ENCODE measurements around the gene SCN2A.

SCN2A gene

DNA sequence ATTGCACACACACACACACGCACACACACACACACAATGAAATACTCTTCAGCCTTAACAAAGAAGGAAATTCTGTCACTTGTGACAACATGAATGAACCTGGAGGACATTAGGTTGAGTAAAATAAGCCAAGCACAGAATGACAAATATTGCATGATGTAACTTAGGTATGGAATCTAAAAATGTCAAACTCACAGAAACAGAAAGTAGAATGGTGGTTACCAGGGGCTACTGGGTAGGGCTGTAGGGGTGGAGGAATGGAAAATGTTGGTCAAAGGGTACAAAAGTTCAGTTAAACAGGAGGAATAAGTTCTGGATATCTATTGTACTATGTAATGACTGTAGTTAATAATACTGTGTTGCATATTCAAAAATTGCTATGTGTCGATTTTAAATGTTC, 29.5 kb downstream of the SCN2A start:
- Mint-ChIP-seq H3K27ac (no peak overlapping the region), H3K9me3 (no peaks in the 10 kb centered on the region), H3K4me1 (no peaks in the 10 kb centered on the region), H3K27me3 (ENCODE audit: low read depth) (no peaks in the 10 kb centered on the region), H3K4me3 (no peak overlapping the region), H3K36me3 (ENCODE audit: low read depth) (no peaks in the 10 kb centered on the region)
- TF ChIP-seq, protein P1, sequence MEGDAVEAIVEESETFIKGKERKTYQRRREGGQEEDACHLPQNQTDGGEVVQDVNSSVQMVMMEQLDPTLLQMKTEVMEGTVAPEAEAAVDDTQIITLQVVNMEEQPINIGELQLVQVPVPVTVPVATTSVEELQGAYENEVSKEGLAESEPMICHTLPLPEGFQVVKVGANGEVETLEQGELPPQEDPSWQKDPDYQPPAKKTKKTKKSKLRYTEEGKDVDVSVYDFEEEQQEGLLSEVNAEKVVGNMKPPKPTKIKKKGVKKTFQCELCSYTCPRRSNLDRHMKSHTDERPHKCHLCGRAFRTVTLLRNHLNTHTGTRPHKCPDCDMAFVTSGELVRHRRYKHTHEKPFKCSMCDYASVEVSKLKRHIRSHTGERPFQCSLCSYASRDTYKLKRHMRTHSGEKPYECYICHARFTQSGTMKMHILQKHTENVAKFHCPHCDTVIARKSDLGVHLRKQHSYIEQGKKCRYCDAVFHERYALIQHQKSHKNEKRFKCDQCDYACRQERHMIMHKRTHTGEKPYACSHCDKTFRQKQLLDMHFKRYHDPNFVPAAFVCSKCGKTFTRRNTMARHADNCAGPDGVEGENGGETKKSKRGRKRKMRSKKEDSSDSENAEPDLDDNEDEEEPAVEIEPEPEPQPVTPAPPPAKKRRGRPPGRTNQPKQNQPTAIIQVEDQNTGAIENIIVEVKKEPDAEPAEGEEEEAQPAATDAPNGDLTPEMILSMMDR (IDR thresholded peaks at IDR 0.05; ENCODE audit: unreplicated experiment in 3 of 3) = no peak

DNA sequence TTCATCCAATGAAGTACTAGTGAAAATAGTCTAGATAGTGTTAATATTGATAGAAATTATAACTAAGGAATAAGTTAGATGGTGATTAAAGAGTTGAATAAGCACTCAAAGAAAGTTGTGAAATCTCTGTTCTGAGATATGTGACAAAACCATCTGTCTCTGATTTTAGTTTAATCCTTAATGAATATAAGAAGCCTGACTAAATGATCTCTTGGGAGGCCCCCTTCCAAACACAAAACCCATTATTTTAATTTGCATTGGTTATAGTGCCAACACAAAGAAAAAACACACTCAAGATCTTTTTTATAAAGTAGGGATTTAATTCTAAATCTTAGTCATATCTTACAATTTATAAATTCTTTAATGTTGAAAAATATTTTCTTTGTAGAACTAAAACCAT, 34.0 kb downstream of the SCN2A start:
- TF ChIP-seq, protein P1 (IDR thresholded peaks at IDR 0.05; ENCODE audit: unreplicated experiment in 3 of 3) = no peak
- H3K4me3 Mint-ChIP-seq = no peak overlapping the region
- H3K4me1 Mint-ChIP-seq = no peaks in the 10 kb centered on the region
- H3K36me3 Mint-ChIP-seq (ENCODE audit: low read depth) = no peaks in the 10 kb centered on the region
- no peaks in the 10 kb centered on the region for H3K27me3 Mint-ChIP-seq (ENCODE audit: low read depth)
- H3K27ac Mint-ChIP-seq = no peak overlapping the region
- H3K9me3 Mint-ChIP-seq = no peaks in the 10 kb centered on the region

DNA sequence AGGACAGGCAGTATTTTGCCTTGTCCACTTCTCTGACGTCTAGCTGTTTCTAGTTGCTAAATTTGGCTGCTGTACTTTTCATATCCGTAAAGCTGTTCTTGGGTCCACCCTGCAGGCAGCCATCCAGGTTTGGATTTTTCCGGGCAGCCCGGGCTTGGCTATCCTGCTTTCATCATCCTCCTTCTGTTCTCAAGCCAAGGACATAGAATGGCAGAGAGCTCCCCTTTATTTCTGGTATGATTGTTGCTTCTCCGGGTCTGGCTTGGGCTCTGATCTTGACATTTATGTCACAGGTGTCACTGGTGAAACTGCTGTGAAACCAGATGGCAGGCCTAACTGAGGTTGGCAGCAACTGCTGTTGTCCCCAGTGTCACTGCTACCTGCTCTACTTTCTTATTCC, 35.5 kb downstream of the SCN2A start:
- Mint-ChIP-seq H3K27me3 (ENCODE audit: low read depth) (no peaks in the 10 kb centered on the region), H3K27ac (no peak overlapping the region), H3K9me3 (no peaks in the 10 kb centered on the region), H3K36me3 (ENCODE audit: low read depth) (no peaks in the 10 kb centered on the region), H3K4me3 (no peak overlapping the region), H3K4me1 (no peaks in the 10 kb centered on the region)
- TF ChIP-seq, protein P1 (IDR thresholded peaks at IDR 0.05; ENCODE audit: unreplicated experiment in 3 of 3) = no peak

DNA sequence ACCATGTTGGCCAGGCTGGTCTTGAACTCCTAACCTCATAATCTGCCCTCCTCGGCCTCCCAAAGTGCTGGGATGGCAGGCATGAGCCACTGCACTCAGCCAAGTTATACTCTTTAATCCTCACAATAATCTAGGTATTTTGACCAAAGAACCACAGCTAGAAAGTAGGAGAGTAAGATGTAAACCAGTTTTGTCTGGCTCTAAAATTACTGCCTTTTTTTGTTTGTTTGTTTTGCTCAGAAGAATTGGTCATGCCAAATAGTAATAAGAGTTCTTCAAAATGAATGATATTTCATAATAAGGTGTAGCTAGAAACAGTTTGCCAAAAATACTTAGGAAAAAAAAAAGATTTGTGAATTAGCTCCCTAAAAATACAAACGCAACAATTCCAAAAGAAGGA, 36.7 kb downstream of the SCN2A start:
- H3K27ac Mint-ChIP-seq = no peak overlapping the region
- H3K4me3 Mint-ChIP-seq = no peak overlapping the region
- TF ChIP-seq, protein P1 (IDR thresholded peaks at IDR 0.05; ENCODE audit: unreplicated experiment in 3 of 3) = no peak
- H3K27me3 Mint-ChIP-seq (ENCODE audit: low read depth) = no peaks in the 10 kb centered on the region
- H3K36me3 Mint-ChIP-seq (ENCODE audit: low read depth) = no peaks in the 10 kb centered on the region
- no peaks in the 10 kb centered on the region for H3K9me3 Mint-ChIP-seq
- H3K4me1 Mint-ChIP-seq = no peaks in the 10 kb centered on the region

DNA sequence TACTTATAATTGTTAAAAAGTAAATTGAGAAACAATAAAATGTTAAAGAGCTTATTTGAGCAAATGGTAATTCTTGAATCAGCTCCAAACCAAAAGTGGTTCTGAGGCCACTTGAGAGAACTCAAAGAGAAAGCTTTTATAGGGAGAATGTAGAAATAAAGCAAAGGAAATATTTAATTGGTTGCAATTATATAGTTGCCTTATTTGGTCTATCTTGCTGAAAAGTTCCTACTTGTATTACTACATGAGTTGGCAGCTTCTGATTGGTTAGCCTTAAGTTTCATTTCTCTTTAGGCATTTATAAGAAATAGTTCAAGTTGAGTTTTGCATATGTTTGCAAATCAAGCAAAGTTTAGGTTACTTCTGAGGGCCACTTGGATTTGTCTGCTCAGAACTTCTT, 38.1 kb downstream of the SCN2A start:
- no peak overlapping the region for H3K27ac Mint-ChIP-seq
- TF ChIP-seq, protein P1 (IDR thresholded peaks at IDR 0.05; ENCODE audit: unreplicated experiment in 3 of 3) = no peak
- H3K27me3 Mint-ChIP-seq (ENCODE audit: low read depth) = no peaks in the 10 kb centered on the region
- H3K36me3 Mint-ChIP-seq (ENCODE audit: low read depth) = no peaks in the 10 kb centered on the region
- no peaks in the 10 kb centered on the region for H3K4me1 Mint-ChIP-seq
- H3K9me3 Mint-ChIP-seq = no peaks in the 10 kb centered on the region
- H3K4me3 Mint-ChIP-seq = no peak overlapping the region

DNA sequence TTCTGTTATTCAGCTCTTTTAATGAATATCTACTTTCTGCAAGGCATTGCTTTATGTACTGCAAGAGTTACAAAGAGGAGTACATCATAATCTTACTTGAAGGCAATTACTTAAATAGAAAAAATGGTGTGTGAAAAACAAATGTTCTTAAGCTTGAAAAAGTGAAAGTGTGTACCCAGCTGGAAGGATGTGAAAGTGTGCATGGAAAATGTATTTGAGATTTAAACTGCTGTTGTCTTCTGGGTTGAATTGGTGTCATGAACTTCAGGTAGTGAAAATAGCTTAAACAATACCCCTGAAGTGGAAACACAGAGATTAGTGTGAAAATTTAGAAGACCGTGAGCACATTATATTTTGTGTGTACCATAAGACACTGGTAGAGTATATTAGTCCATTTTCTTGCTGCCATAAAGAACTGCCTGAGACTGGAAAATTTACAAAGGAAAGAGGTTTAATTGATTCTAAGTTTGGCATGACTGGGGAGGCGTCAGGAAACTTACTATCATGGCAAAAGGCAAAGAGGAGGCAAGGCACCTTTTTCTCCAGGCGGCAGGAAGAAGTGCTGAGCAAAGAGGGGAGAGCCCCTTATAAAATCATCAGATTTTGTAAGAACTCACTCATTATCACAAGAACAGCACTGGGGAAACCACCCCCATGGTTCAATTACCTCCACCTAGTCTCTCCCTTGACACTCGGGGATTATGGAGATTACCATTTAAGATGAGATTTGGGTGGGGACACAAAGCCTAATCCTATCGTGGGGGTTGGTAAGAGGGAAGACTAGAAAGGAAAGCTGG, 38.8 kb downstream of the SCN2A start:
- no peaks in the 10 kb centered on the region for H3K36me3 Mint-ChIP-seq (ENCODE audit: low read depth)
- H3K4me3 Mint-ChIP-seq = no peak overlapping the region
- TF ChIP-seq, protein P1 (IDR thresholded peaks at IDR 0.05; ENCODE audit: unreplicated experiment in 3 of 3) = no peak
- H3K9me3 Mint-ChIP-seq = no peaks in the 10 kb centered on the region
- H3K4me1 Mint-ChIP-seq = no peaks in the 10 kb centered on the region
- H3K27me3 Mint-ChIP-seq (ENCODE audit: low read depth) = no peaks in the 10 kb centered on the region
- no peak overlapping the region for H3K27ac Mint-ChIP-seq
